HepG2 (cell line): ENCODE data around the gene BRSK2. TPM values are rescaled to one million over a fixed set of nuclear protein-coding genes. Genes with fewer than 3 reads are reported as not detected.

Source experiments
- ATAC-seq: fragments of 200-7000 bp; cut with Tn5 transposase; 3 replicates; pipeline ENCODE4 v1.9.1; 2020; ENCODE audit warnings: mild to moderate bottlenecking, moderate library complexity
- BruUV-seq: library from RNA; stranded (reverse); fragments of 400-500 nt; replicated peaks from 2 replicates; lab custom pipeline; 2021; lab: Mats Ljungman, UMichigan
- CTCF ChIA-PET: fragments of 300-600 bp; formaldehyde crosslinking; extraction: SDS; loops from one replicate; lab custom pipeline; 2021; ENCODE audit warnings: low total read pairs, inconsistent platforms, low intra/inter-chr PET ratio; lab: Yijun Ruan, JAX
- POLR2A ChIA-PET: fragments of 350-600 bp; sonication (Branson Sonifier 250); formaldehyde crosslinking; loops from one replicate; lab custom pipeline; 2020; ENCODE audit warnings: antibody characterized with exemption, inconsistent platforms; lab: Yijun Ruan, JAX
- DNase-seq: peaks from one replicate; pipeline ENCODE4 v3.0.0-alpha.2; 2015; ENCODE audit warnings: low spot score
- FAIRE-seq: peaks from 3 replicates; lab custom pipeline; 2011; peaks lifted over from hg19 to GRCh38; lab: Jason Lieb, UNC
- H2AFZ ChIP-seq: one replicate; pipeline ENCODE4 v1.6.1; 2011; ENCODE audit warnings: low read length, inconsistent platforms
- H3K27ac ChIP-seq: fragments of 300-600 bp; 3 replicates; pipeline ENCODE4 v1.8.0; 2011; ENCODE audit warnings: mixed run types, mild to moderate bottlenecking, mixed read lengths, low read length, inconsistent platforms; ENCODE audit not compliant: insufficient read depth; ENCODE audit errors: extremely low read length
- H3K27me3 ChIP-seq, 2 experiments: fragments of 200-600 bp in 1 of 2; 2 replicates in 1 of 2; 3 replicates in 1 of 2; pipeline versions ENCODE4 v1.6.0 to v1.8.0; 2011; ENCODE audit warnings: low read length in 2 of 2, mild to moderate bottlenecking in 2 of 2, moderate library complexity in 2 of 2, inconsistent platforms in 1 of 2; ENCODE audit not compliant: insufficient read depth in 2 of 2, control insufficient read depth in 1 of 2
- H3K36me3 ChIP-seq, 2 experiments: fragments of 200-600 bp in 1 of 2; replicated peaks in 1 of 2; 2 replicates in 1 of 2; 3 replicates in 1 of 2; pipeline versions ENCODE4 v1.5.1 to v1.8.0; 2011; ENCODE audit warnings: low read length in 2 of 2, inconsistent platforms in 1 of 2; ENCODE audit not compliant: insufficient read depth in 2 of 2, control insufficient read depth in 1 of 2
- H3K4me1 ChIP-seq: 2 replicates; pipeline ENCODE4 v1.5.1; 2012; ENCODE audit warnings: low read length, inconsistent platforms; ENCODE audit not compliant: insufficient read depth
- H3K4me2 ChIP-seq: 2 replicates; pipeline ENCODE4 v1.6.0; 2011; ENCODE audit warnings: low read depth, low read length, inconsistent platforms
- H3K4me3 ChIP-seq, 3 experiments: fragments of 200-600 bp in 1 of 3; sonication (generic), shearing (Covaris generic) in 1 of 3; replicated peaks in 1 of 3; 2 replicates each; pipeline ENCODE4 v1.5.1; 2011 to 2016; ENCODE audit warnings: low read length in 3 of 3, inconsistent platforms in 2 of 3, low read depth in 2 of 3, mild to moderate bottlenecking in 2 of 3, control low read depth in 1 of 3, mixed read lengths in 1 of 3; ENCODE audit not compliant: insufficient read depth in 1 of 3
- H3K79me2 ChIP-seq: one replicate; pipeline ENCODE4 v1.6.1; 2011; ENCODE audit warnings: low read length, inconsistent platforms; ENCODE audit not compliant: insufficient read depth
- H3K9ac ChIP-seq: 2 replicates; pipeline ENCODE4 v1.6.0; 2011; ENCODE audit warnings: mild to moderate bottlenecking, low read depth, low read length, inconsistent platforms; ENCODE audit not compliant: insufficient read depth
- H3K9me3 ChIP-seq: 2 replicates; pipeline ENCODE4 v1.5.1; 2012; ENCODE audit warnings: mild to moderate bottlenecking, low read length
- H4K20me1 ChIP-seq: 2 replicates; pipeline ENCODE4 v1.6.0; 2011; ENCODE audit warnings: inconsistent platforms, mild to moderate bottlenecking, low read length, moderate library complexity; ENCODE audit not compliant: insufficient read depth
- ARID5B ChIP-seq: IDR thresholded peaks from 2 replicates; pipeline ENCODE4 v1.4.0; 2020; ENCODE audit warnings: mild to moderate bottlenecking, missing genetic modification reagents
- BCLAF1 ChIP-seq: fragments of 450-650 bp; IDR thresholded peaks from 2 replicates; pipeline ENCODE4 v1.6.1; 2017; ENCODE audit warnings: mild to moderate bottlenecking
- HDAC1 ChIP-seq: sonication (generic); formaldehyde crosslinking; IDR thresholded peaks from 2 replicates; pipeline ENCODE4 v1.5.1; 2020; ENCODE audit warnings: mild to moderate bottlenecking, missing genetic modification reagents
- HNRNPL ChIP-seq: fragments of 200-400 bp; formaldehyde crosslinking; IDR thresholded peaks from 2 replicates; pipeline ENCODE4 v1.6.1; 2017; ENCODE audit warnings: mild to moderate bottlenecking, low read depth, low read length
- NFIB ChIP-seq: sonication (generic); formaldehyde crosslinking; IDR thresholded peaks from 2 replicates; pipeline ENCODE4 v1.9.0; 2021; ENCODE audit warnings: missing genetic modification reagents, mild to moderate bottlenecking, borderline replicate concordance
- STAG1 ChIP-seq: sonication (generic); formaldehyde crosslinking; IDR thresholded peaks from 2 replicates; pipeline ENCODE4 v1.4.0; 2020; ENCODE audit warnings: missing genetic modification reagents
- STAT6 ChIP-seq: sonication (generic); formaldehyde crosslinking; IDR thresholded peaks from 2 replicates; pipeline ENCODE4 v1.4.0; 2020; ENCODE audit warnings: missing genetic modification reagents, mild to moderate bottlenecking, borderline replicate concordance
- ZNF687 ChIP-seq: sonication (generic); formaldehyde crosslinking; IDR thresholded peaks from 2 replicates; pipeline ENCODE4 v1.5.1; 2020; ENCODE audit warnings: mild to moderate bottlenecking, missing genetic modification reagents, moderate library complexity
- WGBS: methylation state at CpG from one replicate; pipeline ENCODE4 v1.1.6; 2017; ENCODE audit warnings: low lambda C conversion rate; 5-methylcytosine and 5-hydroxymethylcytosine counted together
- in situ Hi-C: cut with HindIII; loops from 2 replicates; pipeline ENCODE4 v1.10.0; 2017; ENCODE audit warnings: low pct_unique_long_range_greater_than_20kb; ENCODE audit not compliant: extremely low pct_ligation_motif_present
- intact Hi-C: fragments of 100-400 bp; cut with micrococcal nuclease; formaldehyde crosslinking; loops from one replicate; pipeline ENCODE4 v1.10.0; 2022; ENCODE audit not compliant: unreplicated experiment
- polyA plus RNA-seq, 8 experiments: library from polyadenylated mRNA; depleted of rRNA in 3 of 8; stranded (reverse) in 7 of 8; unstranded in 1 of 8; fragments of >200 nt; fragmentation: Illumina TruSeq in 4 of 8; extraction: Trizol in 4 of 8; gene quantifications; 2 replicates each; pipeline versions ENCODE4 v1.2.1 to v1.2.3, GENCODE V29; 2011 to 2016; ENCODE audit warnings: low read depth in 4 of 8, missing spikeins in 1 of 8, mixed read lengths in 1 of 8; ENCODE audit not compliant: insufficient read depth in 1 of 8
- total RNA-seq, 5 experiments: library from RNA; depleted of rRNA; stranded (reverse); fragments of >200 nt; fragmentation: Illumina TruSeq; extraction: Trizol; gene quantifications; 2 replicates each; pipeline ENCODE4 v1.2.3, GENCODE V29; 2016; ENCODE audit warnings: low read depth in 1 of 5

BRSK2 gene
- total and polyA plus RNA-seq, 2 of the 13 experiments (the other 11 are each of a cell fraction or from before 2014, with no cell fraction given) = 0.74 to 1.1 TPM

- Histone ChIP-seq H3K4me3 (no peak overlapping the region), H3K27me3 (peaks cover 11 to 69% of the 10 kb centered on the region in 2 experiments), H3K27ac (no peak overlapping the region), H3K79me2 (no peaks in the 10 kb centered on the region), H2AFZ (no peak overlapping the region), H3K4me1 (no peaks in the 10 kb centered on the region), H4K20me1 (peaks cover 17% of the 10 kb centered on the region; the same call in 1 of the 2 replicates), H3K9ac (no peak overlapping the region), H3K36me3 (no peaks in the 10 kb centered on the region), H3K4me2 (no peak overlapping the region), H3K9me3 (no peaks in the 10 kb centered on the region)
- no peak for FAIRE-seq
- intact Hi-C loops (no loop called here), in situ Hi-C loops (no loop called here)
- POLR2A ChIA-PET = no interaction called here
- WGBS = 21% methylated on average over 12 of the region's 24 CpGs
- DNase-seq = no peak
- no peak for ATAC-seq
- no TSS peak for BruUV-seq
- CTCF ChIA-PET = no interaction called here
- TF ChIP-seq ZNF687 (CRISPR knock-in tag) (no peak), STAG1 (no peak), BCLAF1 (no peak), NFIB (CRISPR knock-in tag) (no peak), HNRNPL (no peak), STAT6 (CRISPR knock-in tag) (no peak), ARID5B (CRISPR knock-in tag) (no peak), HDAC1 (CRISPR knock-in tag) (no peak)
Measured at GRCh38 chr11:1405186-1406020, 15.7 kb downstream of the BRSK2 start.
